H9 (cell line): ENCODE data around the gene NTSR2. TPM values are rescaled to one million over a fixed set of nuclear protein-coding genes. Genes with fewer than 3 reads are reported as not detected.

ENCODE experiments used
- DNase-seq: peaks from one replicate; pipeline ENCODE4 v3.0.0-alpha.2; 2017
- H2AFZ ChIP-seq: one replicate; pipeline ENCODE4 v1.6.1; 2013; ENCODE audit warnings: mild to moderate bottlenecking, low read length, control low read depth, moderate library complexity
- H2AK5ac ChIP-seq: 2 replicates; pipeline ENCODE4 v1.6.1; 2013; ENCODE audit warnings: low read length, control low read depth, mixed read lengths; ENCODE audit not compliant: insufficient read length
- H2BK120ac ChIP-seq: one replicate; pipeline ENCODE4 v1.6.1; 2013; ENCODE audit warnings: low read depth, mild to moderate bottlenecking, low read length, control low read depth, inconsistent platforms; ENCODE audit not compliant: poor library complexity, severe bottlenecking
- H2BK12ac ChIP-seq: 2 replicates; pipeline ENCODE4 v1.6.1; 2013; ENCODE audit warnings: low read length, control low read depth, mixed read lengths, low read depth; ENCODE audit not compliant: insufficient read length
- H2BK15ac ChIP-seq: 2 replicates; pipeline ENCODE4 v1.6.1; 2013; ENCODE audit warnings: low read depth, low read length, control low read depth
- H2BK20ac ChIP-seq: one replicate; pipeline ENCODE4 v1.6.1; 2013; ENCODE audit warnings: low read depth, mild to moderate bottlenecking, low read length, control low read depth, inconsistent platforms; ENCODE audit not compliant: poor library complexity, severe bottlenecking
- H2BK5ac ChIP-seq: 2 replicates; pipeline ENCODE4 v1.6.1; 2013; ENCODE audit warnings: low read length, control low read depth, mixed read lengths; ENCODE audit not compliant: insufficient read length
- H3K14ac ChIP-seq: 2 replicates; pipeline ENCODE4 v1.6.1; 2013; ENCODE audit warnings: low read length, control low read depth; ENCODE audit not compliant: insufficient read depth
- H3K18ac ChIP-seq: 2 replicates; pipeline ENCODE4 v1.6.1; 2013; ENCODE audit warnings: low read depth, mild to moderate bottlenecking, mixed read lengths, low read length, control low read depth; ENCODE audit not compliant: insufficient read length
- H3K23ac ChIP-seq: 2 replicates; pipeline ENCODE4 v1.6.1; 2013; ENCODE audit warnings: low read length, control low read depth, mixed read lengths, low read depth; ENCODE audit not compliant: insufficient read length
- H3K23me2 ChIP-seq: 2 replicates; pipeline ENCODE4 v1.6.1; 2013; ENCODE audit warnings: low read depth, mild to moderate bottlenecking, mixed read lengths, low read length, control low read depth; ENCODE audit not compliant: insufficient read length, poor library complexity, severe bottlenecking
- H3K27ac ChIP-seq: 2 replicates; pipeline ENCODE4 v1.5.1; 2013; ENCODE audit warnings: low read length, control low read depth, mixed read lengths, low read depth; ENCODE audit not compliant: insufficient read length
- H3K27me3 ChIP-seq: 2 replicates; pipeline ENCODE4 v1.6.1; 2013; ENCODE audit warnings: low read length, control low read depth, inconsistent platforms; ENCODE audit not compliant: insufficient read depth
- H3K4ac ChIP-seq: 2 replicates; pipeline ENCODE4 v1.6.1; 2013; ENCODE audit warnings: low read depth, mild to moderate bottlenecking, control low read depth, inconsistent platforms, low read length, moderate library complexity
- H3K4me1 ChIP-seq: 2 replicates; pipeline ENCODE4 v1.6.1; 2013; ENCODE audit warnings: low read length, control low read depth, inconsistent platforms; ENCODE audit not compliant: insufficient read depth
- H3K4me2 ChIP-seq: 2 replicates; pipeline ENCODE4 v1.6.1; 2013; ENCODE audit warnings: low read length, control low read depth, mixed read lengths; ENCODE audit not compliant: insufficient read length, insufficient read depth
- H3K56ac ChIP-seq: 2 replicates; pipeline ENCODE4 v1.6.1; 2013; ENCODE audit warnings: low read depth, mild to moderate bottlenecking, mixed read lengths, low read length, control low read depth; ENCODE audit not compliant: insufficient read length
- H3K79me1 ChIP-seq: 2 replicates; pipeline ENCODE4 v1.6.1; 2013; ENCODE audit warnings: low read depth, mild to moderate bottlenecking, moderate library complexity, low read length, control low read depth, inconsistent platforms; ENCODE audit not compliant: insufficient read depth, poor library complexity, severe bottlenecking
- H3K79me2 ChIP-seq: 2 replicates; pipeline ENCODE4 v1.6.1; 2013; ENCODE audit warnings: low read length, control low read depth, inconsistent platforms; ENCODE audit not compliant: insufficient read depth
- H3K9ac ChIP-seq: 2 replicates; pipeline ENCODE4 v1.6.1; 2013; ENCODE audit warnings: low read length, control low read depth, mixed read lengths; ENCODE audit not compliant: insufficient read length; ENCODE audit errors: extremely low read depth
- H3K9me3 ChIP-seq: one replicate; pipeline ENCODE4 v1.6.1; 2013; ENCODE audit warnings: low read depth, low read length, inconsistent platforms; ENCODE audit not compliant: control insufficient read depth
- H3T11ph ChIP-seq: one replicate; pipeline ENCODE4 v1.6.1; 2013; ENCODE audit warnings: mild to moderate bottlenecking, low read length, control low read depth, inconsistent platforms
- H4K20me1 ChIP-seq: one replicate; pipeline ENCODE4 v1.6.1; 2013; ENCODE audit not compliant: control insufficient read depth, insufficient read length, insufficient read depth
- H4K5ac ChIP-seq: 2 replicates; pipeline ENCODE4 v1.6.1; 2013; ENCODE audit warnings: low read depth, mild to moderate bottlenecking, mixed read lengths, low read length, control low read depth; ENCODE audit not compliant: insufficient read length
- H4K8ac ChIP-seq: replicated peaks from 2 replicates; pipeline ENCODE4 v1.6.1; 2013; ENCODE audit warnings: low read length, control low read depth, mixed read lengths, low read depth; ENCODE audit not compliant: insufficient read length
- H4K91ac ChIP-seq: 2 replicates; pipeline ENCODE4 v1.6.1; 2013; ENCODE audit warnings: low read depth, mild to moderate bottlenecking, moderate library complexity, mixed read lengths, low read length, control low read depth; ENCODE audit not compliant: insufficient read length
- H3K27ac Mint-ChIP-seq, 3 experiments: 2 replicates in 2 of 3; 3 replicates in 1 of 3; pipeline ENCODE4 v1.8.0; 2020 to 2021; ENCODE audit warnings: mixed read lengths in 3 of 3, mild to moderate bottlenecking in 1 of 3, moderate library complexity in 1 of 3
- H3K27me3 Mint-ChIP-seq: 2 replicates; pipeline ENCODE4 v1.8.0; 2021; ENCODE audit warnings: low read depth, mild to moderate bottlenecking, moderate library complexity, mixed read lengths
- H3K36me3 Mint-ChIP-seq, 3 experiments: 2 replicates in 2 of 3; 3 replicates in 1 of 3; pipeline ENCODE4 v1.8.0; 2020 to 2021; ENCODE audit warnings: low read depth in 3 of 3, mixed read lengths in 3 of 3; ENCODE audit not compliant: insufficient read depth in 1 of 3
- H3K4me1 Mint-ChIP-seq, 2 experiments: 2 replicates each; pipeline ENCODE4 v1.8.0; 2020; ENCODE audit warnings: mixed read lengths in 2 of 2
- H3K4me3 Mint-ChIP-seq, 2 experiments: 2 replicates in 1 of 2; 3 replicates in 1 of 2; pipeline ENCODE4 v1.8.0; 2020 to 2021; ENCODE audit warnings: mild to moderate bottlenecking in 2 of 2, mixed read lengths in 2 of 2, moderate library complexity in 1 of 2
- H3K9me3 Mint-ChIP-seq, 2 experiments: 2 replicates in 1 of 2; 3 replicates in 1 of 2; pipeline ENCODE4 v1.8.0; 2020; ENCODE audit warnings: mild to moderate bottlenecking in 2 of 2, mixed read lengths in 2 of 2, moderate library complexity in 1 of 2
- CTCF ChIP-seq: fragments of 200-600 bp; sonication (generic); conservative IDR thresholded peaks from 3 replicates; pipeline ENCODE4 v1.8.0; 2021; ENCODE audit warnings: antibody characterized with exemption, mild to moderate bottlenecking
- WGBS: extraction: QIAGEN DNeasy Blood & Tissue Kit; methylation state at CpG from one replicate; pipeline ENCODE4 v1.1.7; 2013; ENCODE audit warnings: missing lambda C conversion rate, low lambda C conversion rate, mixed read lengths; ENCODE audit not compliant: insufficient read length; ENCODE audit errors: extremely low coverage; 5-methylcytosine and 5-hydroxymethylcytosine counted together
- total RNA-seq: library from RNA; stranded (reverse); gene quantifications from 2 replicates; pipeline ENCODE4 v1.2.1, GENCODE V29; 2021

Gene NTSR2
- total RNA-seq, 1 experiment from 2014 or later, result not detected

GRCh38 chr2:11625671-11626070 is 44.3 kb downstream of the NTSR2 start:
- no peaks in the 10 kb centered on the region for H3K23me2 ChIP-seq
- no peak overlapping the region for H3K27ac ChIP-seq
- H2BK15ac ChIP-seq, result no peak overlapping the region
- no peak for DNase-seq
- H2BK12ac ChIP-seq, result no peak overlapping the region
- Mint-ChIP-seq H3K27me3 (no peaks in the 10 kb centered on the region), H3K36me3 (peaks cover 38 to 42% (median 38%) of the 10 kb centered on the region in 3 experiments), H3K4me3 (no peak overlapping the region), H3K27ac (no peak overlapping the region), H3K4me1 (no peaks in the 10 kb centered on the region), H3K9me3 (peaks cover 0 to 4% of the 10 kb centered on the region in 2 experiments; a peak in 1 of 5 replicates)
- H3K4ac ChIP-seq, result no peak overlapping the region
- H3K23ac ChIP-seq, result no peak overlapping the region
- H3K4me2 ChIP-seq, result no peak overlapping the region
- no peak overlapping the region for H3K56ac ChIP-seq
- no peak overlapping the region for H3T11ph ChIP-seq
- H4K20me1 ChIP-seq, result no peaks in the 10 kb centered on the region
- no peak overlapping the region for H3K18ac ChIP-seq
- H2BK120ac ChIP-seq, result no peak overlapping the region
- H4K91ac ChIP-seq, result no peak overlapping the region
- no peak overlapping the region for H2BK5ac ChIP-seq
- H2AK5ac ChIP-seq, result no peak overlapping the region
- H3K9me3 ChIP-seq, result no peaks in the 10 kb centered on the region
- H4K8ac ChIP-seq, result no peak overlapping the region
- TF ChIP-seq CTCF, result no peak
- H3K9ac ChIP-seq, result no peak overlapping the region
- H2AFZ ChIP-seq, result no peak overlapping the region
- H2BK20ac ChIP-seq, result no peak overlapping the region
- H4K5ac ChIP-seq, result no peak overlapping the region
- no peaks in the 10 kb centered on the region for H3K79me1 ChIP-seq
- H3K27me3 ChIP-seq, result no peaks in the 10 kb centered on the region
- no CpG with 5 or more reads among the region's 10 CpGs for WGBS
- H3K4me1 ChIP-seq, result no peaks in the 10 kb centered on the region
- H3K79me2 ChIP-seq, result no peaks in the 10 kb centered on the region
- no peak overlapping the region for H3K14ac ChIP-seq
